Thoracic aorta endothelial cell (primary cell): ENCODE results near the gene ZNF75A. TPM values are rescaled to one million over a fixed set of nuclear protein-coding genes. Genes with fewer than 3 reads are reported as not detected.

Experiments
- total RNA-seq: library from RNA; depleted of rRNA; stranded (reverse); fragments of >200 nt; gene quantifications from 2 replicates; pipeline ENCODE4 v1.2.3, GENCODE V29; 2012

ZNF75A gene
- total RNA-seq = 28.8 and 32.0 TPM in 2 replicates

DNA sequence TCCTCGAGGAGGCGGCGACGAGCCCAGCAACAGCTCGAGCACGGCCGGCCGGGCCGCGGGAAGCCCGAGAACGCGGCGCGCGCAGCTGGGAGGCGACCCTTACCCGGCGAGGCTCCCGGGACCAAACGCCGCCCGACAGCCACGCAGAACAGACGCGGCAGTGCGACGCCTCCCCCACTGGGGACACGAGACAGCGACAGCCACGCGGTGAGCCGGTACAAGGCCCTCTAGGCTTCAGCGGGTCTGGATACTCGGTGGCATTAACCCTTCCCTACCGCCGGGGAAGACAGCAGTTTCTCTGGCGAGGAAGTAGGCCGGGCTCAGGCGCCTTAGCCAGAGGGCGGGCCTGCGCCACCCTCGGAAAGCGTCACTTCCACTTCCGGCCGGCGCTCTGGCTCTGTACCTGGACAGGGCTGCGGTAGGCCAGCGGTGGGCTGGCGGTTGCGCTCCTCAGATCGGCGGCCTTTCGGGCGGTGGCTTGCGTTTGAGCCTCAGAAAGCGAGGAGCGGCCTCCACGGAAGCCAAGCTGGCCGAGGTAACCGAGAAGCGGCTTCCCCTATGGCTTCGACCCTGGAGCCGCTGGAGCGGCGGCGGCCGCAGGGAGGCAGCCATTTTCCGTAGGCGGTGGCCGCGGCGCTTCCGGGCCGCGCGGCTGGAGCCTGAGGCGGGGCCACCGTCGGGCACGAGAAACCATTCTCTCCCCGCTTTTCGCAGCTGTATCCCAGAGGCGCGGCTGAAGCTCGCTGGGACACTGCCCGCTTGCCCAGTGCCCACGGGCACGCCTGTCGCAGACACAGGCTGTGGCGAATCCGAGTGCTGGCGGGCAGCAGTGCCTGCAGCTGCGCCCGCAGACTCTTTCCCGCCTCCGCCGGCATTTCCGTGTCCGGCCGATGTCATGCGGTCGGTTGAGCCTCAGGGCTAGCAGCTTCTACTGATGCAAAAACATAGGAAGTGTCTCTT lies at the start of gene ZNF75A, which contains the start of gene TIGD7:
ZNF75A (plus strand) TSS at position 389 of the 960 bp plus-strand sequence. CDS start 2,932 bp downstream, outside the sequence.
TIGD7 (minus strand) TSS at position 322 of the 960 bp plus-strand sequence. CDS start 4,816 bp downstream, outside the sequence.

DNA sequence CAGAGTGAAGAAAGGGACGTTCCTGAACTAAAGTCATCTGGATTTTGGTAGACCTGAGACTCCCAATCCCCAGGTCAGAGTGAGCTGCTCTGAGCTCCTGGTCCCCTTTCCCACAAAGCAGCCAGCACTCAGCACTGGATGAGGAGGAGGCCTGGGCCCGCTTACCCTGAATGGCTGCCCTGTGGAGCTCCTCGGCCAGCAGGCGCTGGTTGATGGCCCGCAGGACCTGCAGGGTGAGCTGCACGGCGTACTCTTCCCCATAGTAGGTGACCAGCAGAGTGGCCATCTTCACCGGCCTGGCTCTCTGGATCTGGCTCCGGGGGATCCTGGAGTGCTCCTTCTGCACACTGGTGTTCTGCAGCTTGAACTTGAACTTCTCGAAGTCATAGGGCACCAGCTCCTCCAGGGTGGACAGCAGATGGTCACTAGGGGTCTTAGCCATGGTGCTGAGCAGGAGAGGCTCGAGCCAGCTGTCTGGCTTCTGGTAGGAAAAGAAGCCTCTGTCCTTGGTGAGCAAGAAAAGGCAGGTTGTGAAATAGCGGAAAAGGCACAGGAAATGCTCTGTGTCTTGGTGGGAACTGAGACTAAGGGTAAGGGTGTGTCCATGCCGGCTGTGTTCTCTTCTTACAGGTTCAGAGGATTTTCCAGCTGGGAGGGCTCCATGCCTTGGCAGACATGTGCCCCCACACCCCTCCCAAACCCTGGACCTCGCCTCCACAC lies 49.0 kb upstream of the ZNF75A start, which contains the start of gene MEFV:
MEFV (minus strand) TSS at position 488 of the 720 bp plus-strand sequence; CDS start at position 442, 46 bp downstream.

DNA sequence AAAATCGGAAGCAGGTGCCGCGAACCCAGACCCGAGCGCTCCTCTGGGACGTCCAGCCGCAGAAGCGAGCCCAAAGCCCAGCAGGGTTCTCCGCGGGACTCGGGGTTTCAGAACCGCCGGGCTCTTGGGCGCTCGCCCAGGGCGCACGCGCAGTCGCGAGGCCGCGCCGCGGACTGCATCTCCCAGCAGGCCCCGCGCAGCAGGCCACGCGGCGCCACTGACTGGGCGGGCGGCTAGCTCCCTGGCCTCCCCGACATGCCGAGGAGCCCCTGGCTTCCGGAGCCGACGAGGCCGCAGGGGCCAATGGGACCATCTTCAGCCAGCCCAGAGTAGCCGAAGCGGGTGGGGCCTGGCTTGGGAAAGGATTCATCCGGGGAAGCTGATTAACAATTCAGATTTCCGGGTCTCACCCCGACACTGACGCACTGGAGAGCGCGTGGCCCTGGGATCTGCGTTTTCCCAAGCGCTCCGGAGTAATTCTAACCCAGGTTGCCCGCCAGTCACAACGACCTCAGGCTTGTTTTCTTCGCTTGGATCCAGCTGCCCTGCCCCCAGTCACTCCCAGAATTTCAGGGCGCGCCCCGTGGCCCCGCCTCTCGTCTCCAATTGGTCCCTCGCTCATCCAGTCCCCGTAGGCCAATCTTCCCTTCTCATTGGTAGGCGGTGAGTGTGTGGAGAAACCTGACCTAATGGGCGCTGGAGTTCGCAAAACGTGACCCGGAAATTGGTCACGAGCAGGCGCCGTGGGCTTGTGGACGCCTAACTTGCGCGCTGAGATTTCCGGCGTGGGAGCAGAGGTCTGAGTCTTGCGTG lies 22.4 kb upstream of the ZNF75A start, which contains the start of gene ZNF263:
ZNF263 (plus strand) TSS at position 762 of the 813 bp plus-strand sequence. CDS start 328 bp downstream, outside the sequence.

DNA sequence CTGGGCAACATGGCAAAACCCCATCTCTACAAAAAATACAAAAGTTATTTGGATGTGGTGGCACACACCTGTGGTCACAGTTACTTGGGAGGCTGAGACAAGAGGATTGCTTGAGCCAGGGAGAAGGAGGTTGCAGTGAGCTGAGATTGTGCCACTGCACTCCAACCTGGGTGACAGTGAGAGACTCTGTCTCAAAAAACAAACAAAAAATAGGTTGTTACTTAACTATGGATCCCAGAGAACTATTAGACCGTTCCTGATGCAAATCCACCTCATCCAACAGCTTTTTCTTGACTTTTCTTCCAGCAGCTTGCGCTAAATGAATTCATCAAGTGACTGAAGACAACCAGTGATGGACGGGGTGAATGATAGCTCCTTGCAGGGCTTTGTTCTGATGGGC lies 50.3 kb downstream of the ZNF75A start, which contains the start of gene OR2C1:
OR2C1 (plus strand) TSS at position 301 of the 400 bp plus-strand sequence; CDS start at position 353, 52 bp downstream.

Other genes with a start within 250 kb of the ZNF75A start
- gene IL32, start 239.9 kb upstream of the ZNF75A start, total RNA-seq = 45.9 and 55.4 TPM in 2 replicates
- gene ZSCAN10, start 206.2 kb upstream of the ZNF75A start, total RNA-seq = not detected in 2 replicates
- gene ZNF205, start 192.9 kb upstream of the ZNF75A start, total RNA-seq = 12.0 and 20.7 TPM in 2 replicates
- 6.2 and 6.6 TPM in 2 replicates for gene ZNF213, start 170.5 kb upstream of the ZNF75A start, total RNA-seq
- gene OR1F1, start 117.3 kb upstream of the ZNF75A start, total RNA-seq = 0.14 TPM in 1 of 2 replicates, not detected in the other
- 11.2 and 14.1 TPM in 2 replicates for gene ZNF200, start 70.3 kb upstream of the ZNF75A start, total RNA-seq
- gene MEFV, start 48.9 kb upstream of the ZNF75A start, total RNA-seq = under 0.01 TPM in 1 of 2 replicates, not detected in the other
- 34.4 and 35.0 TPM in 2 replicates for gene ZNF263, start 22.0 kb upstream of the ZNF75A start, total RNA-seq
- 3.6 and 7.0 TPM in 2 replicates for gene TIGD7, start 67 bp upstream of the ZNF75A start, total RNA-seq
- gene OR2C1, start 50.4 kb downstream of the ZNF75A start, total RNA-seq = not detected in 2 replicates
- 10.4 and 12.2 TPM in 2 replicates for gene ZSCAN32, start 95.5 kb downstream of the ZNF75A start, total RNA-seq
- 10.2 TPM in 2 replicates for gene ZNF174, start 95.7 kb downstream of the ZNF75A start, total RNA-seq
- gene ZNF597, start 138.0 kb downstream of the ZNF75A start, total RNA-seq = 2.7 and 3.5 TPM in 2 replicates
- 14.9 and 19.8 TPM in 2 replicates for gene NAA60, start 138.2 kb downstream of the ZNF75A start, total RNA-seq
- not detected in 2 replicates for gene C16orf90, start 190.0 kb downstream of the ZNF75A start, total RNA-seq
- 15.8 and 20.1 TPM in 2 replicates for gene CLUAP1, start 195.5 kb downstream of the ZNF75A start, total RNA-seq